Osteocyte (in vitro differentiated cells): ENCODE measurements around the gene ERCC2. TPM values are rescaled to one million over a fixed set of nuclear protein-coding genes. Genes with fewer than 3 reads are reported as not detected.
"Not testable (repeated sequence)": the region's sequence is repeated elsewhere in the genome, so short reads cannot be mapped to it uniquely, and the experiment has no call there.

Source experiments
- DNase-seq: peaks from one replicate; pipeline ENCODE4 v3.0.0; 2021; ENCODE audit warnings: mixed read lengths; ENCODE audit not compliant: unreplicated experiment; ENCODE audit errors: extremely low spot score
- H3K27ac Mint-ChIP-seq: one replicate; pipeline ENCODE4 v1.8.0; 2021; ENCODE audit warnings: mild to moderate bottlenecking, mixed read lengths; ENCODE audit not compliant: unreplicated experiment
- H3K27me3 Mint-ChIP-seq: one replicate; pipeline ENCODE4 v1.8.0; 2021; ENCODE audit warnings: mixed read lengths; ENCODE audit not compliant: unreplicated experiment
- H3K36me3 Mint-ChIP-seq: one replicate; pipeline ENCODE4 v1.8.0; 2021; ENCODE audit warnings: mixed read lengths; ENCODE audit not compliant: unreplicated experiment
- H3K4me1 Mint-ChIP-seq: one replicate; pipeline ENCODE4 v1.8.0; 2021; ENCODE audit warnings: mixed read lengths; ENCODE audit not compliant: unreplicated experiment
- H3K4me3 Mint-ChIP-seq: one replicate; pipeline ENCODE4 v1.8.0; 2021; ENCODE audit warnings: mild to moderate bottlenecking, moderate library complexity, mixed read lengths; ENCODE audit not compliant: unreplicated experiment
- H3K9me3 Mint-ChIP-seq: one replicate; pipeline ENCODE4 v1.8.0; 2021; ENCODE audit warnings: mixed read lengths; ENCODE audit not compliant: unreplicated experiment
- total RNA-seq: library from RNA; stranded (reverse); gene quantifications from 2 replicates; pipeline ENCODE4 v1.2.1, GENCODE V29; 2021
- TF ChIP-seq, protein P1 (sequence below): fragments of 200-600 bp; sonication (generic); IDR thresholded peaks from 2 replicates; pipeline ENCODE4 v1.5.0; 2021; ENCODE audit warnings: antibody characterized with exemption, mild to moderate bottlenecking, moderate library complexity

ERCC2 gene
- total RNA-seq, 1 donor from 2014 or later: 32.7 TPM

DNA sequence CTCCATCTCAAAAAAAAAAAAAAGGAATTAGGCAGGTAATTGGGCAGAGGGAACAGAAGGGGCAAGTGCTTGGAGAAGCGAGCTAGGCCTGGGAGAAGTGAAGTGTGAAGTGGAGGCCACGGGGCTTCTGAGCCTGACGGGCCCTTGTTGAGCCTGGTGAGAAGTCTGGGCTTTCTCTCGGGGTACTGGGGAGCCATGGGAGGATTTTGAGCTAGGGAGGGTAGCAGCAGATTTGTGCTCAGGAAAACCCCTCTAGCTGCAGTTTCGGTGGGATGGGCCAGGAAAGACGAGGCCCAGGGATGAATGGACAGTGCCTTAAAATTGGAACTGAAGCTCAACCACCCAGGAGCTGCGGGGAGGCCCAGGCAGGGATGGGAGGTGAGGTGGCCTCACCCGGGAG, 44.1 kb upstream of the ERCC2 start:
- H3K36me3 Mint-ChIP-seq: peaks cover 36% of the 10 kb centered on the region
- TF ChIP-seq, protein P1, sequence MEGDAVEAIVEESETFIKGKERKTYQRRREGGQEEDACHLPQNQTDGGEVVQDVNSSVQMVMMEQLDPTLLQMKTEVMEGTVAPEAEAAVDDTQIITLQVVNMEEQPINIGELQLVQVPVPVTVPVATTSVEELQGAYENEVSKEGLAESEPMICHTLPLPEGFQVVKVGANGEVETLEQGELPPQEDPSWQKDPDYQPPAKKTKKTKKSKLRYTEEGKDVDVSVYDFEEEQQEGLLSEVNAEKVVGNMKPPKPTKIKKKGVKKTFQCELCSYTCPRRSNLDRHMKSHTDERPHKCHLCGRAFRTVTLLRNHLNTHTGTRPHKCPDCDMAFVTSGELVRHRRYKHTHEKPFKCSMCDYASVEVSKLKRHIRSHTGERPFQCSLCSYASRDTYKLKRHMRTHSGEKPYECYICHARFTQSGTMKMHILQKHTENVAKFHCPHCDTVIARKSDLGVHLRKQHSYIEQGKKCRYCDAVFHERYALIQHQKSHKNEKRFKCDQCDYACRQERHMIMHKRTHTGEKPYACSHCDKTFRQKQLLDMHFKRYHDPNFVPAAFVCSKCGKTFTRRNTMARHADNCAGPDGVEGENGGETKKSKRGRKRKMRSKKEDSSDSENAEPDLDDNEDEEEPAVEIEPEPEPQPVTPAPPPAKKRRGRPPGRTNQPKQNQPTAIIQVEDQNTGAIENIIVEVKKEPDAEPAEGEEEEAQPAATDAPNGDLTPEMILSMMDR: no peak
- no peaks in the 10 kb centered on the region for H3K27me3 Mint-ChIP-seq
- H3K4me3 Mint-ChIP-seq: no peak overlapping the region
- no peaks in the 10 kb centered on the region for H3K4me1 Mint-ChIP-seq
- DNase-seq: no peak
- H3K27ac Mint-ChIP-seq: no peak overlapping the region
- H3K9me3 Mint-ChIP-seq: no peaks in the 10 kb centered on the region

DNA sequence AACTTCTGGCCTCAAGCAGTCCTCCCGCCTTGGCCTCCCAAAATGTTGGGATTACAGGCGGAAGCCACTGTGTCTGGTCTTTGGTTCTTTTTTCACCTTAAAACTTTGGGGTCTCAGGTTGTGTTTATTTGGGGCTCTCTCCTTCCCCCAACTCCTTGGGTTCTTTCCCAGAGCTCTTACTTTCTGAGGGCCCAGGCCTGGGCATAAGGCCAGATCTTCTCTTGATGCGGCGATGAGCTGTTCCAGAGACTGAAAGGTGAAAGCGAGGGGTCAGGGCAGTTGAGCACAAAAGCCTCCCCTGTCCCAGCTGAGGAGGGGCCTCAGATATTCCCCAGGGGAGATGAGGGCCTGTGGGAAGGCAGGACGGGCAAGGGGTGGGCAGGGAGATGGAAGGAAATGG, 43.1 kb upstream of the ERCC2 start:
- Mint-ChIP-seq H3K9me3 (no peaks in the 10 kb centered on the region), H3K36me3 (peaks cover 39% of the 10 kb centered on the region), H3K27me3 (no peaks in the 10 kb centered on the region), H3K27ac (no peak overlapping the region), H3K4me3 (no peak overlapping the region), H3K4me1 (peaks cover 6% of the 10 kb centered on the region)
- TF ChIP-seq, protein P1: no peak
- DNase-seq: no peak

DNA sequence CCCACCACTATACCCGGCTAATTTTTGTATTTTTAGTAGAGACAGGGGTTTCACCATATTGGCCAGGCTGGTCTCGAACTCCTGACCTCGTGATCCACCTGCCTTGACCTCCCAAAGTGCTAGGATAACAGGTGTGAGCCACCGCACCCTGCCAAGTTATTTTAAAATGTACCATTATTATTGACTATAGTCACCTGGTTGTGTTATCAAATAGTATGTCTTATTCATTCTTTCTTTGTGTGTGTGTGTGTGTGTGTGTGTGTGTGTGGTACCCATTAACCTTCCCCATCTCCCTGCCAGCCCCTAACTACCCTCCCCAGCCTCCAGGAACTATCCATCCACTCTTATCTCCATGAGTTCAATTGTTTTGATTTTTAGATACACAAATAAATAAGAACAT, 40.0 kb upstream of the ERCC2 start:
- not testable (repeated sequence) for H3K27me3 Mint-ChIP-seq, H3K27ac Mint-ChIP-seq, H3K9me3 Mint-ChIP-seq, DNase-seq, H3K4me3 Mint-ChIP-seq
- Mint-ChIP-seq H3K36me3 (peaks cover 27% of the 10 kb centered on the region), H3K4me1 (peaks cover 18% of the 10 kb centered on the region)

DNA sequence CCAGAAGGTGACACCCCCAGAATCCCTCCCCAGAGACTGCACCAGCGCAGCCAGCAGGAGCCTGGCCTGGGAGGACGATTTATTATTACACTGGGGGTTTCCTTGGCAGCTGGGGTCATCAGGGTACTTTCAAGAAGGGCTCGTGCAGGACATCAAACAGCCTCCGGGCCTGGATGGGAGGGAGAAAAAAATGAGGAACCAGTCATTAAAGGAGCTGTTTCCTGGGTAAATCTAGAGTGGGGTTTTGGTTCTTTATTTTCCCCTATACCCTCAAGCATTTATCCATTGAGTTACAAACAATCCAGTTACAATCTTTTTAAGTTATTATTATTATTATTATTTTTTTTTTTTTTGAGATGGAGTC, 39.2 kb upstream of the ERCC2 start:
- H3K9me3 Mint-ChIP-seq: no peaks in the 10 kb centered on the region
- H3K4me3 Mint-ChIP-seq: no peak overlapping the region

DNA sequence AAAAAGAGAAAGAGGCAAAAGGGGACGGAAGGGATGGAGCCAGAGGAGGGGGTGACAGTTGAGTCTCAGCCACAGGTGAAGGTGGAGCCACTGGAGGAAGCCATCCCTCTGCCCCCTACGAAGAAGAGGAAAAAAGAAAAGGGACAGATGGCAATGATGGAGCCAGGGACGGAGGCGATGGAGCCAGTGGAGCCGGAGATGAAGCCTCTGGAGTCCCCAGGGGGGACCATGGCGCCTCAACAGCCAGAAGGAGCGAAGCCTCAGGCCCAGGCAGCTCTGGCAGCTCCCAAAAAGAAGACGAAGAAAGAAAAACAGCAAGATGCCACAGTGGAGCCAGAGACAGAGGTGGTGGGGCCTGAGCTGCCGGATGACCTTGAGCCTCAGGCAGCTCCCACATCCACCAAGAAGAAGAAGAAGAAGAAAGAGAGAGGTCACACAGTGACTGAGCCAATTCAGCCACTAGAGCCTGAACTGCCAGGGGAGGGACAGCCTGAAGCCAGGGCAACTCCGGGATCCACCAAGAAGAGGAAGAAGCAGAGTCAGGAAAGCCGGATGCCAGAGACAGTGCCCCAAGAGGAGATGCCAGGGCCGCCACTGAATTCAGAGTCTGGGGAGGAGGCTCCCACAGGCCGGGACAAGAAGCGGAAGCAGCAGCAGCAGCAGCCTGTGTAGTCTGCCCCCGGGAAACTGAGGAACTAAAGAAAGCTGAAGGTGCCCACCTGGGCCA, 38.6 kb upstream of the ERCC2 start:
- Mint-ChIP-seq H3K27ac (peak overlapping the region; percentile 52), H3K4me3 (peak overlapping the region; percentile 14)
- TF ChIP-seq, protein P1: no peak

More for the DNA sequence above, 39.2 kb upstream of the ERCC2 start:
- TF ChIP-seq, protein P1: no peak
- peaks cover 24% of the 10 kb centered on the region for H3K36me3 Mint-ChIP-seq
- no peaks in the 10 kb centered on the region for H3K27me3 Mint-ChIP-seq
- no peak overlapping the region for H3K27ac Mint-ChIP-seq
- no peak for DNase-seq
- H3K4me1 Mint-ChIP-seq: peaks cover 24% of the 10 kb centered on the region

More for the DNA sequence above, 38.6 kb upstream of the ERCC2 start:
- H3K36me3 Mint-ChIP-seq: peaks cover 18% of the 10 kb centered on the region
- peaks cover 29% of the 10 kb centered on the region for H3K4me1 Mint-ChIP-seq
- no peak for DNase-seq
- H3K27me3 Mint-ChIP-seq: no peaks in the 10 kb centered on the region
- H3K9me3 Mint-ChIP-seq: no peaks in the 10 kb centered on the region
